HG03469 (cell line): ENCODE results near the gene DHRS2.
"Not testable (repeated sequence)": the region's sequence is repeated elsewhere in the genome, so short reads cannot be mapped to it uniquely, and the experiment has no call there.

Experiments used
- ATAC-seq: cut with Tn5 transposase; IDR thresholded peaks from one replicate; pipeline ENCODE4 v1.9.1; 2021; ENCODE audit warnings: mild to moderate bottlenecking, moderate library complexity, moderate number of reproducible peaks; ENCODE audit not compliant: unreplicated experiment

Gene DHRS2

GRCh38 chr14:23689709-23690514, 53.7 kb downstream of the DHRS2 start:
- not testable (repeated sequence) for ATAC-seq

- ATAC-seq = no peak
Measured at GRCh38 chr14:23692416-23692815, 56.3 kb downstream of the DHRS2 start.

- no peak for ATAC-seq
Measured at GRCh38 chr14:23693252-23693775, 57.1 kb downstream of the DHRS2 start.

- ATAC-seq = no peak
Measured at GRCh38 chr14:23694085-23694948, 58.2 kb downstream of the DHRS2 start.
